Bronchial epithelial cell (primary cell): ENCODE results near the gene HEG1. TPM values are rescaled to one million over a fixed set of nuclear protein-coding genes. Genes with fewer than 3 reads are reported as not detected.

ENCODE experiments used
- DNase-seq: peaks from one replicate; pipeline ENCODE4 v3.0.0-alpha.2; 2010; ENCODE audit warnings: low read depth
- FAIRE-seq: peaks from 2 replicates; lab custom pipeline; 2011; peaks lifted over from hg19 to GRCh38; lab: Jason Lieb, UNC
- H3K27me3 ChIP-seq: 2 replicates; pipeline ENCODE4 v1.5.1; 2011; ENCODE audit warnings: low read length; ENCODE audit not compliant: control insufficient read depth, insufficient read depth
- H3K36me3 ChIP-seq: 2 replicates; pipeline ENCODE4 v1.5.1; 2011; ENCODE audit warnings: low read length; ENCODE audit not compliant: control insufficient read depth, insufficient read depth
- H3K4me3 ChIP-seq: 2 replicates; pipeline ENCODE4 v1.5.1; 2011; ENCODE audit warnings: mild to moderate bottlenecking, low read depth, low read length, control low read depth
- total RNA-seq: library from RNA; depleted of rRNA; stranded (reverse); fragments of >200 nt; gene quantifications from 2 replicates; pipeline ENCODE4 v1.2.1, GENCODE V29; 2014
- TF ChIP-seq, protein P1 (sequence below): IDR thresholded peaks from 2 replicates; pipeline ENCODE4 v1.5.1; 2011; ENCODE audit warnings: mild to moderate bottlenecking, moderate library complexity, low read length, control low read depth, inconsistent platforms; ENCODE audit not compliant: insufficient read depth, severe bottlenecking

The HEG1 gene
- total RNA-seq, 1 donor from 2014 or later: 7.1 TPM

DNA sequence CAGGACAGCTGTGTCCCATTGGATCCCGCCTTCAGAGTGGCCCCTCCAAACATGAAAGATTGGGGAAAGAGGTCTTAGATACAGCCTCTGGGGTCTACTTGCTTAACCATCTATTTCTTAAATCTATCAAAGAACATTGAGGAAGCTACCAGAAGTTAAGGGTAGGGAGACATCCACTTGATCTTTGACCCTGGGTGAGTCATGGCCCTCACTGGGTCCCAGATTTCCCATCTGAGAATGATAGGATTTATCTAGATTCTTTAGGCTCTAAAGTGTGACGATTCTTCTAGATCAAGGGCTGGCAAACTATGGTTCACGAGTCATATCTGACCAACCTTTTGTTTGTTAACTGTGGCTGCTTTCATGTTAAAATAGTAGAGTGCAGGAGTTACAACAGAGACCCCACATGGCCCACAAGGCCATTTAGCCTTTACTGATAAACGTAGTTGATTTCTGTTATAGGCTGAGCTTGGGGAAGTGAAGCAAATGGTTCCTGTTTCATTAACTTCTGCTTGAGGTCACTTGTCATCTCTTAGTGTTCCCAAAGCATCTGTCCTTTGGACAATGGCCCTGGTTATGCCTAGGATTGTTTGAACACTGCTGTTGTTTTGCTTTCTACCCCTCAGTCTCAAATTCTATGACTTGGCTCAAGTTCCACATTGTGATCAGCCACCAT lies 129.2 kb downstream of the HEG1 start:
- TF ChIP-seq, protein P1, sequence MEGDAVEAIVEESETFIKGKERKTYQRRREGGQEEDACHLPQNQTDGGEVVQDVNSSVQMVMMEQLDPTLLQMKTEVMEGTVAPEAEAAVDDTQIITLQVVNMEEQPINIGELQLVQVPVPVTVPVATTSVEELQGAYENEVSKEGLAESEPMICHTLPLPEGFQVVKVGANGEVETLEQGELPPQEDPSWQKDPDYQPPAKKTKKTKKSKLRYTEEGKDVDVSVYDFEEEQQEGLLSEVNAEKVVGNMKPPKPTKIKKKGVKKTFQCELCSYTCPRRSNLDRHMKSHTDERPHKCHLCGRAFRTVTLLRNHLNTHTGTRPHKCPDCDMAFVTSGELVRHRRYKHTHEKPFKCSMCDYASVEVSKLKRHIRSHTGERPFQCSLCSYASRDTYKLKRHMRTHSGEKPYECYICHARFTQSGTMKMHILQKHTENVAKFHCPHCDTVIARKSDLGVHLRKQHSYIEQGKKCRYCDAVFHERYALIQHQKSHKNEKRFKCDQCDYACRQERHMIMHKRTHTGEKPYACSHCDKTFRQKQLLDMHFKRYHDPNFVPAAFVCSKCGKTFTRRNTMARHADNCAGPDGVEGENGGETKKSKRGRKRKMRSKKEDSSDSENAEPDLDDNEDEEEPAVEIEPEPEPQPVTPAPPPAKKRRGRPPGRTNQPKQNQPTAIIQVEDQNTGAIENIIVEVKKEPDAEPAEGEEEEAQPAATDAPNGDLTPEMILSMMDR: no peak
- Histone ChIP-seq H3K4me3 (no peak overlapping the region), H3K36me3 (no peaks in the 10 kb centered on the region), H3K27me3 (peaks cover 6% of the 10 kb centered on the region)
- FAIRE-seq (no peak), DNase-seq (no peak)

DNA sequence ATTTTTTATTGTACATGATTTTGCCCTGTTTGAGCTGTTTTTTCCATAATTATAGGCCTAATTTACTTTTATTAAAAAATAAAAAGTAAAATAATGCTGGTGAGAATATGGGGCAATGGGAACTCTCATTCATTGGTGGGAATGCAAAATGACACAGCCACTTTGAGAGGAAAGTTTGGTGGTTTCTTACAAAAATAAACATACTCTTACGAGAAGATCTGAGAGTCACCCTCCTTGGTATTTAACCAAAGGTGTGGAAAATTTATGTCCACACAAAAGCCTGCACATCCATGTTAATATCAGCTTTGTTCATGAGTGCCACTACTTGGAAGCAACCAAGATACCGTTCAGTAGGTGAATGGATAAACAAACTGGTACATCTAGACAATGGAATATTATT lies 131.1 kb downstream of the HEG1 start:
- H3K27me3 ChIP-seq: peaks cover 9% of the 10 kb centered on the region
- H3K36me3 ChIP-seq: no peaks in the 10 kb centered on the region
- TF ChIP-seq, protein P1: no peak
- DNase-seq: no peak
- no peak overlapping the region for H3K4me3 ChIP-seq
- no peak for FAIRE-seq

DNA sequence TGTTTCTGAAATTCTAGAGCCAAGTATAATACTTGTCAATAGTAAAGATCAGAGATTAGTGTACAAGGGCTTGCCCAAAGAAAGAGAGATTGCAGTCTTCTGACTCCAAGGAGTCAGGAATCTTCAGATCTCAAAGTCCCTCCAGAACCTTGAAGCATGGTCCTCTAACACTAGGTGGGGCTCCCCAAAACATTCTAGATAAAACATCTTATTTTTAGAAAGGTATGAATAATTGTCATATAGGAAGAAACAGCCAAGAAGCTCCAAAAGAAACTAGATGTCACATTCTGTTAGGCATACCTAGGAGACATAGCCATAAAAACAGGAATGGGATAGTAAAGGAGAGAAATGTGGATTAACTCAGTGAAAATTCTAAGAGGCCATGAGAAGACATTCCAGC lies 132.0 kb downstream of the HEG1 start:
- FAIRE-seq: no peak
- Histone ChIP-seq H3K4me3 (no peak overlapping the region), H3K27me3 (peaks cover 7% of the 10 kb centered on the region), H3K36me3 (no peaks in the 10 kb centered on the region)
- DNase-seq: no peak
- TF ChIP-seq, protein P1: no peak

DNA sequence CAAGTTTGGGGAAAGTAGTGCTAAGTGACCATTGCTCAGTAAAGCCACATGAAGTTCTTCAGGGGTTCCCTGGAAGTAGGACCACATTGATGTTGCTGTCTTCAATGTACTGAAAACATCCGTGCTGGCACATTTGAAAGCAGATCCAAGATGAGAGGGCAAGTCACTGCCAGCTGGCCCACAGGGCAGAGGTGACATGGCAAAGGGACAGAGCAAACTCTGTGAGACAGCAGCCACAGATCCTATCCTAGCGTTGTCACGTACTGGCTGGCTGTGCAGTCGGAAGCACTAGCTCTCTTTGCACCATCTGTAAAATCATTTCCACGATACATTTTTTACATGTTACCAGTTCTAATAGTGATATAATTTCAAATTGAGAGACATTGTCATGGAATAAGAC lies 135.1 kb downstream of the HEG1 start:
- H3K36me3 ChIP-seq: no peaks in the 10 kb centered on the region
- no peak for DNase-seq
- TF ChIP-seq, protein P1: no peak
- H3K27me3 ChIP-seq: peaks cover 6% of the 10 kb centered on the region
- no peak overlapping the region for H3K4me3 ChIP-seq
- FAIRE-seq: peak; percentile 47

DNA sequence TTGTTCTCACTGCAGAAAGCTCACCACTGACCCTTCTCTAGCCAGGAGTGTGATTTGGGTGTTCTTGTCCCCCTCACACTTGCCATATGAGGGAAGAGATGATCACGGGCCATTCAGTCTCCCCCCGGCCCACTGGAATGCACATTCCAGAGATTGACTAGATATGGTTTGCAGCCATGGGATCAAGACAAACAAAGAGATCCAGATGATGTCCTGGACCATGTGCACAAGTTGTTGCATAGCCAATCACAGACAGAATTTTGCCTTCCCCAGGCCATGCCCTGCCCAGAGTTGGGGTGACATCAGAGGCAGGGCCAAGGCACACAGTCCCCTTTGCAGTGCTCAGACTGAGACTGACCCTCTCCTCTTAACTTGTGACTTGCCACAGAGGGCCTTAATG lies 136.0 kb downstream of the HEG1 start:
- H3K4me3 ChIP-seq: no peak overlapping the region
- DNase-seq (no peak), FAIRE-seq (peak; percentile 32)

More for the DNA sequence above, 136.0 kb downstream of the HEG1 start:
- H3K27me3 ChIP-seq: peaks cover 7% of the 10 kb centered on the region
- TF ChIP-seq, protein P1: no peak
- H3K36me3 ChIP-seq: no peaks in the 10 kb centered on the region
